ENCODE results near the gene ZNF236. TPM values are rescaled to one million over a fixed set of nuclear protein-coding genes. Genes with fewer than 3 reads are reported as not detected.
"Not testable (repeated sequence)": the region's sequence is repeated elsewhere in the genome, so short reads cannot be mapped to it uniquely, and the experiment has no call there.

The ZNF236 gene
- total RNA-seq, 1 donor from 2014 or later = 14.5 TPM

- no peaks in the 10 kb centered on the region for H3K9me3 ChIP-seq
- intact Hi-C loops (cut with DNase I) = loop anchor here (10.0 kb wide), 2 partner anchors 71 to 181 kb away; no protein-coding TSS in a partner anchor
- TF ChIP-seq POLR2AphosphoS5 (IDR thresholded peaks at IDR 0.05; ENCODE audit: insufficient read depth in 1 of 2, low read depth in 1 of 2) (peak in 1 of 2 donors; percentile 12), POLR2A (IDR thresholded peaks at IDR 0.05) (no peak), CTCF (IDR thresholded peaks at IDR 0.05) (peak; percentile 9 to 70 (median 68))
- H3K27me3 ChIP-seq = no peaks in the 10 kb centered on the region
- H3K4me1 ChIP-seq = peaks cover 12% of the 10 kb centered on the region
- H3K36me3 ChIP-seq = no peaks in the 10 kb centered on the region
- DNase-seq (ENCODE audit: extremely low spot score in 2 of 2) = no peak
- no peak overlapping the region for H3K4me3 ChIP-seq
- H3K27ac ChIP-seq = no peak overlapping the region
Observed at GRCh38 chr18:76803814-76804213, 18.5 kb upstream of the ZNF236 start.

GRCh38 chr18:76805221-76805620 lies 17.1 kb upstream of the ZNF236 start:
- intact Hi-C loops (cut with DNase I) = loop anchor here (10.0 kb wide), 2 partner anchors 70 to 180 kb away; no protein-coding TSS in a partner anchor
- peaks cover 12% of the 10 kb centered on the region for H3K4me1 ChIP-seq
- TF ChIP-seq POLR2A (IDR thresholded peaks at IDR 0.05) = no peak
- TF ChIP-seq CTCF (IDR thresholded peaks at IDR 0.05) = no peak
- TF ChIP-seq POLR2AphosphoS5 (IDR thresholded peaks at IDR 0.05; ENCODE audit: insufficient read depth in 1 of 2, low read depth in 1 of 2) = no peak
- H3K27ac ChIP-seq = no peak overlapping the region
- DNase-seq (ENCODE audit: extremely low spot score in 2 of 2) = no peak
- no peaks in the 10 kb centered on the region for H3K27me3 ChIP-seq
- no peak overlapping the region for H3K4me3 ChIP-seq
- no peaks in the 10 kb centered on the region for H3K9me3 ChIP-seq
- no peaks in the 10 kb centered on the region for H3K36me3 ChIP-seq

GRCh38 chr18:76806301-76806700 lies 16.1 kb upstream of the ZNF236 start:
- TF ChIP-seq CTCF (IDR thresholded peaks at IDR 0.05) (no peak), POLR2AphosphoS5 (IDR thresholded peaks at IDR 0.05; ENCODE audit: insufficient read depth in 1 of 2, low read depth in 1 of 2) (no peak), POLR2A (IDR thresholded peaks at IDR 0.05) (no peak)
- intact Hi-C loops (cut with DNase I) = loop anchor here (10.0 kb wide), 2 partner anchors 68 to 178 kb away; no protein-coding TSS in a partner anchor
- DNase-seq (ENCODE audit: extremely low spot score in 2 of 2) = no peak
- H3K27ac ChIP-seq = no peak overlapping the region
- no peak overlapping the region for H3K4me3 ChIP-seq
- peaks cover 12% of the 10 kb centered on the region for H3K4me1 ChIP-seq
- no peaks in the 10 kb centered on the region for H3K27me3 ChIP-seq
- no peaks in the 10 kb centered on the region for H3K36me3 ChIP-seq
- no peaks in the 10 kb centered on the region for H3K9me3 ChIP-seq

GRCh38 chr18:76808561-76808960 lies 13.8 kb upstream of the ZNF236 start:
- H3K9me3 ChIP-seq = no peaks in the 10 kb centered on the region
- intact Hi-C loops (cut with DNase I) = loop anchor here (10.0 kb wide), 2 partner anchors 66 to 176 kb away; no protein-coding TSS in a partner anchor
- TF ChIP-seq CTCF (IDR thresholded peaks at IDR 0.05) (no peak), POLR2A (IDR thresholded peaks at IDR 0.05) (no peak), POLR2AphosphoS5 (IDR thresholded peaks at IDR 0.05; ENCODE audit: insufficient read depth in 1 of 2, low read depth in 1 of 2) (no peak)
- no peak overlapping the region for H3K27ac ChIP-seq
- no peak for DNase-seq (ENCODE audit: extremely low spot score in 2 of 2)
- no peaks in the 10 kb centered on the region for H3K27me3 ChIP-seq
- no peaks in the 10 kb centered on the region for H3K36me3 ChIP-seq
- H3K4me1 ChIP-seq = no peaks in the 10 kb centered on the region
- no peak overlapping the region for H3K4me3 ChIP-seq

- H3K9me3 ChIP-seq; H3K27ac ChIP-seq; H3K4me1 ChIP-seq; H3K27me3 ChIP-seq; DNase-seq (ENCODE audit: extremely low spot score in 2 of 2); H3K4me3 ChIP-seq; intact Hi-C loops (cut with DNase I); H3K36me3 ChIP-seq: not testable (repeated sequence)
Observed at GRCh38 chr18:76811530-76811929, 10.8 kb upstream of the ZNF236 start.

All from vagina (tissue), 2 donors.